Trophoblast cell (in vitro differentiated cells and primary cell): Measurements from ENCODE around the gene TNFRSF12A.
A peak's percentile ranks its signal among the peaks of the same experiment; 100 is the strongest.

Source experiments
- DNase-seq, 2 donors: peaks; one replicate each; pipeline ENCODE4 v3.0.0-alpha.2; 2016
- H2AFZ ChIP-seq: 2 replicates; pipeline ENCODE4 v1.6.1; 2013; ENCODE audit warnings: low read length, moderate library complexity, mild to moderate bottlenecking; ENCODE audit not compliant: insufficient read depth, poor library complexity
- H2AK5ac ChIP-seq: 2 replicates; pipeline ENCODE4 v1.6.1; 2013; ENCODE audit warnings: mild to moderate bottlenecking, low read length
- H2BK120ac ChIP-seq: 2 replicates; pipeline ENCODE4 v1.6.1; 2013; ENCODE audit warnings: low read length, mild to moderate bottlenecking, moderate library complexity; ENCODE audit not compliant: insufficient read depth, poor library complexity
- H2BK12ac ChIP-seq: 2 replicates; pipeline ENCODE4 v1.6.1; 2013; ENCODE audit warnings: mild to moderate bottlenecking, low read length, moderate library complexity
- H2BK5ac ChIP-seq: 2 replicates; pipeline ENCODE4 v1.6.1; 2013; ENCODE audit warnings: low read length, low read depth, moderate library complexity, mild to moderate bottlenecking; ENCODE audit not compliant: poor library complexity
- H3K14ac ChIP-seq: 2 replicates; pipeline ENCODE4 v1.6.1; 2013; ENCODE audit warnings: mild to moderate bottlenecking, low read length
- H3K18ac ChIP-seq: 2 replicates; pipeline ENCODE4 v1.6.1; 2013; ENCODE audit warnings: mild to moderate bottlenecking, low read length
- H3K23ac ChIP-seq: 2 replicates; pipeline ENCODE4 v1.6.1; 2013; ENCODE audit warnings: low read length
- H3K27ac ChIP-seq: 2 replicates; pipeline ENCODE4 v1.5.1; 2013; ENCODE audit warnings: low read depth, mild to moderate bottlenecking, inconsistent platforms, low read length, moderate library complexity
- H3K27me3 ChIP-seq: 2 replicates; pipeline ENCODE4 v1.6.1; 2013; ENCODE audit warnings: inconsistent platforms, mild to moderate bottlenecking, low read length, moderate library complexity; ENCODE audit not compliant: insufficient read depth
- H3K36me3 ChIP-seq, 2 experiments: 1 replicate in 1 of 2; 2 replicates in 1 of 2; pipeline ENCODE4 v1.6.1; 2013; ENCODE audit warnings: low read length in 2 of 2, mild to moderate bottlenecking in 2 of 2, moderate library complexity in 1 of 2; ENCODE audit not compliant: insufficient read depth in 2 of 2, control insufficient read depth in 1 of 2
- H3K4ac ChIP-seq: 2 replicates; pipeline ENCODE4 v1.6.1; 2013; ENCODE audit warnings: low read depth, mild to moderate bottlenecking, low read length, moderate library complexity
- H3K4me1 ChIP-seq, 2 experiments: 1 replicate in 1 of 2; 2 replicates in 1 of 2; pipeline ENCODE4 v1.6.1; 2013; ENCODE audit warnings: low read length in 2 of 2, mild to moderate bottlenecking in 2 of 2, moderate library complexity in 1 of 2; ENCODE audit not compliant: insufficient read depth in 2 of 2, control insufficient read depth in 1 of 2
- H3K4me2 ChIP-seq: 2 replicates; pipeline ENCODE4 v1.6.1; 2013; ENCODE audit warnings: inconsistent platforms, mild to moderate bottlenecking, low read length, moderate library complexity
- H3K4me3 ChIP-seq: 2 replicates; pipeline ENCODE4 v1.5.1; 2013; ENCODE audit warnings: mild to moderate bottlenecking, low read depth, low read length, inconsistent platforms
- H3K79me1 ChIP-seq: one replicate; pipeline ENCODE4 v1.6.1; 2013; ENCODE audit warnings: low read length
- H3K79me2 ChIP-seq: 2 replicates; pipeline ENCODE4 v1.6.1; 2013; ENCODE audit warnings: low read length, mild to moderate bottlenecking; ENCODE audit not compliant: control insufficient read depth, insufficient read depth, poor library complexity
- H3K9ac ChIP-seq: 2 replicates; pipeline ENCODE4 v1.6.1; 2013; ENCODE audit warnings: mild to moderate bottlenecking, low read length
- H3K9me3 ChIP-seq: 2 replicates; pipeline ENCODE4 v1.6.1; 2013; ENCODE audit warnings: low read depth, mild to moderate bottlenecking, control low read depth, inconsistent platforms, low read length; ENCODE audit not compliant: insufficient read depth
- H4K12ac ChIP-seq: 2 replicates; pipeline ENCODE4 v1.6.1; 2013; ENCODE audit warnings: low read depth, mild to moderate bottlenecking, low read length, moderate library complexity
- H4K8ac ChIP-seq: 2 replicates; pipeline ENCODE4 v1.6.1; 2013; ENCODE audit warnings: low read depth, mild to moderate bottlenecking, low read length, moderate library complexity
- H4K91ac ChIP-seq: one replicate; pipeline ENCODE4 v1.6.1; 2013; ENCODE audit warnings: low read depth, mild to moderate bottlenecking, low read length, moderate library complexity
- WGBS: extraction: QIAGEN DNeasy Blood & Tissue Kit; methylation state at CpG from one replicate; pipeline ENCODE4 v1.1.7; 2013; ENCODE audit warnings: missing lambda C conversion rate; ENCODE audit not compliant: insufficient read length, insufficient coverage; ENCODE audit errors: extremely low coverage; 5-methylcytosine and 5-hydroxymethylcytosine counted together

TNFRSF12A gene

GRCh38 chr16:3035972-3036725 is 16.0 kb downstream of the TNFRSF12A start:
- H3K23ac ChIP-seq = no peak overlapping the region
- H3K36me3 ChIP-seq = no peaks in the 10 kb centered on the region
- no peaks in the 10 kb centered on the region for H3K9me3 ChIP-seq
- no peak overlapping the region for H3K9ac ChIP-seq
- DNase-seq = no peak
- peaks cover 5 to 7% of the 10 kb centered on the region in 2 experiments for H3K4me1 ChIP-seq
- H2AK5ac ChIP-seq = no peak overlapping the region
- WGBS = no CpG with 5 or more reads among the region's 40 CpGs
- H3K18ac ChIP-seq = no peak overlapping the region
- peak overlapping the region; percentile 26 for H3K4me3 ChIP-seq
- no peak overlapping the region for H2AFZ ChIP-seq
- H3K14ac ChIP-seq = peak overlapping the region; percentile 25
- H4K12ac ChIP-seq = peak overlapping the region; percentile 28
- H2BK12ac ChIP-seq = no peak overlapping the region
- H3K27ac ChIP-seq = no peak overlapping the region
- H3K27me3 ChIP-seq = peaks cover 10% of the 10 kb centered on the region
- H3K4me2 ChIP-seq = peak overlapping the region; percentile 51
- peaks cover 1% of the 10 kb centered on the region for H3K79me1 ChIP-seq
- H3K79me2 ChIP-seq = no peaks in the 10 kb centered on the region
- no peak overlapping the region for H2BK120ac ChIP-seq
- H2BK5ac ChIP-seq = no peak overlapping the region
- H4K8ac ChIP-seq = no peak overlapping the region
- no peak overlapping the region for H3K4ac ChIP-seq
- H4K91ac ChIP-seq = no peak overlapping the region

- no peaks in the 10 kb centered on the region for H3K79me2 ChIP-seq
- no peak for DNase-seq
- H3K79me1 ChIP-seq = peaks cover 1% of the 10 kb centered on the region
- no peak within 1 kb of the TSS for H3K18ac ChIP-seq
- no peak within 1 kb of the TSS for H2BK5ac ChIP-seq
- H3K4me1 ChIP-seq = peaks cover 3 to 5% of the 10 kb centered on the region in 2 experiments
- peak within 1 kb of the TSS; percentile 26 for H3K4me3 ChIP-seq
- H4K12ac ChIP-seq = peak within 1 kb of the TSS; percentile 28
- no CpG with 5 or more reads among the region's 44 CpGs for WGBS
- peaks cover 10% of the 10 kb centered on the region for H3K27me3 ChIP-seq
- H3K9me3 ChIP-seq = no peaks in the 10 kb centered on the region
- H2BK120ac ChIP-seq = no peak within 1 kb of the TSS
- no peak within 1 kb of the TSS for H3K4ac ChIP-seq
- H3K23ac ChIP-seq = no peak within 1 kb of the TSS
- no peak within 1 kb of the TSS for H4K91ac ChIP-seq
- no peak within 1 kb of the TSS for H3K27ac ChIP-seq
- no peak within 1 kb of the TSS for H3K9ac ChIP-seq
- no peak within 1 kb of the TSS for H2AFZ ChIP-seq
- H2BK12ac ChIP-seq = no peak within 1 kb of the TSS
- H4K8ac ChIP-seq = no peak within 1 kb of the TSS
- H3K14ac ChIP-seq = peak within 1 kb of the TSS; percentile 25
- peak within 1 kb of the TSS; percentile 51 for H3K4me2 ChIP-seq
- no peaks in the 10 kb centered on the region for H3K36me3 ChIP-seq
- H2AK5ac ChIP-seq = no peak within 1 kb of the TSS
Observed at GRCh38 chr16:3036726-3037315, 16.7 kb downstream of the TNFRSF12A start, which contains the start of gene BICDL2. BICDL2 (minus strand) TSS chr16:3036944; CDS start chr16:3035496, 1,448 bp downstream.

GRCh38 chr16:3038256-3038655 is 18.1 kb downstream of the TNFRSF12A start:
- Histone ChIP-seq H3K36me3 (no peaks in the 10 kb centered on the region), H2BK5ac (no peak overlapping the region), H2BK12ac (no peak overlapping the region), H3K4ac (no peak overlapping the region), H3K9me3 (no peaks in the 10 kb centered on the region), H3K23ac (no peak overlapping the region), H3K4me3 (no peak overlapping the region), H3K18ac (no peak overlapping the region), H3K27ac (no peak overlapping the region), H3K14ac (no peak overlapping the region), H4K12ac (no peak overlapping the region), H3K4me2 (no peak overlapping the region), H4K8ac (no peak overlapping the region), H3K9ac (no peak overlapping the region), H2AFZ (no peak overlapping the region), H4K91ac (no peak overlapping the region), H3K27me3 (peaks cover 10% of the 10 kb centered on the region), H3K4me1 (peaks cover 3 to 5% of the 10 kb centered on the region in 2 experiments), H3K79me2 (no peaks in the 10 kb centered on the region), H2AK5ac (no peak overlapping the region), H3K79me1 (peaks cover 1% of the 10 kb centered on the region), H2BK120ac (no peak overlapping the region)
- DNase-seq = peak in 1 of 2 donors; percentile 35
- no CpG with 5 or more reads among the region's 11 CpGs for WGBS

- Histone ChIP-seq H3K4ac (no peak overlapping the region), H3K18ac (no peak overlapping the region), H3K9ac (no peak overlapping the region), H3K4me2 (no peak overlapping the region), H3K4me1 (peaks cover 3 to 5% of the 10 kb centered on the region in 2 experiments), H2AFZ (no peak overlapping the region), H3K27ac (no peak overlapping the region), H3K36me3 (no peaks in the 10 kb centered on the region), H2BK12ac (no peak overlapping the region), H2BK5ac (no peak overlapping the region), H3K79me2 (no peaks in the 10 kb centered on the region), H3K14ac (no peak overlapping the region), H3K23ac (no peak overlapping the region), H2BK120ac (no peak overlapping the region), H4K12ac (no peak overlapping the region), H4K91ac (no peak overlapping the region), H3K27me3 (peaks cover 10% of the 10 kb centered on the region), H4K8ac (no peak overlapping the region), H3K4me3 (no peak overlapping the region), H3K9me3 (no peaks in the 10 kb centered on the region), H2AK5ac (no peak overlapping the region), H3K79me1 (peaks cover 1% of the 10 kb centered on the region)
- no CpG with 5 or more reads among the region's 5 CpGs for WGBS
- DNase-seq = no peak
Observed at GRCh38 chr16:3038896-3039295, 18.7 kb downstream of the TNFRSF12A start.
